ENCODE results near the gene AMELY.

DNA sequence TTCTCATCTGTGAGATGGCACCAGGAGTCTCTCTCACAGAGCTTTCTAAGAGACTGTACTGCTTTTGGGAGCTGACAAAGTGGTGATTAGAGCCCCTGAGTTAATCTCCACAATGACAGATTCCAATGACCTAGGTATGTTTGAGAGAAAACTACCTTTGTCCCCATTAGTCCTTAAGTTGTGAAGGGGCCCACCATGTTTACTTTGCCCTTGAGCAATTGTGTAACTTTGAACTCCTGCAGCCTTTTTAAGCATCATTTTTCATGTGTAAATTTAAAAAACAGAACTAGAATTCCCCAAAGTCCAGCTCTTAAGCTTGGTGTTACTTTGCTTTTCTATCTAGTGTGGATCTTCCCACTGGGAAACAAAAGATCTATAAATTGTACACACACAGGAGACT, 1.8 kb upstream of the AMELY start:
- TF ChIP-seq, protein P1, sequence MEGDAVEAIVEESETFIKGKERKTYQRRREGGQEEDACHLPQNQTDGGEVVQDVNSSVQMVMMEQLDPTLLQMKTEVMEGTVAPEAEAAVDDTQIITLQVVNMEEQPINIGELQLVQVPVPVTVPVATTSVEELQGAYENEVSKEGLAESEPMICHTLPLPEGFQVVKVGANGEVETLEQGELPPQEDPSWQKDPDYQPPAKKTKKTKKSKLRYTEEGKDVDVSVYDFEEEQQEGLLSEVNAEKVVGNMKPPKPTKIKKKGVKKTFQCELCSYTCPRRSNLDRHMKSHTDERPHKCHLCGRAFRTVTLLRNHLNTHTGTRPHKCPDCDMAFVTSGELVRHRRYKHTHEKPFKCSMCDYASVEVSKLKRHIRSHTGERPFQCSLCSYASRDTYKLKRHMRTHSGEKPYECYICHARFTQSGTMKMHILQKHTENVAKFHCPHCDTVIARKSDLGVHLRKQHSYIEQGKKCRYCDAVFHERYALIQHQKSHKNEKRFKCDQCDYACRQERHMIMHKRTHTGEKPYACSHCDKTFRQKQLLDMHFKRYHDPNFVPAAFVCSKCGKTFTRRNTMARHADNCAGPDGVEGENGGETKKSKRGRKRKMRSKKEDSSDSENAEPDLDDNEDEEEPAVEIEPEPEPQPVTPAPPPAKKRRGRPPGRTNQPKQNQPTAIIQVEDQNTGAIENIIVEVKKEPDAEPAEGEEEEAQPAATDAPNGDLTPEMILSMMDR (IDR thresholded peaks at IDR 0.05 in 2 of 3, conservative IDR thresholded peaks at IDR 0.05 in 1 of 3; ENCODE audit: borderline replicate concordance in 1 of 3, insufficient read depth in 1 of 3, low read depth in 2 of 3, low read length in 2 of 3), result no peak
- TF ChIP-seq POLR2AphosphoS5 (IDR thresholded peaks at IDR 0.05; ENCODE audit: low read depth, low read length) (no peak), RAD21 (IDR thresholded peaks at IDR 0.05; ENCODE audit: low read depth) (no peak), EZH2 (IDR thresholded peaks at IDR 0.05) (no peak), POLR2A (IDR thresholded peaks at IDR 0.05; ENCODE audit: borderline replicate concordance, extremely low read depth, insufficient read depth, insufficient read length) (no peak), SP1 (IDR thresholded peaks at IDR 0.05; ENCODE audit: low read depth) (no peak)
- TF ChIP-seq, protein P2, sequence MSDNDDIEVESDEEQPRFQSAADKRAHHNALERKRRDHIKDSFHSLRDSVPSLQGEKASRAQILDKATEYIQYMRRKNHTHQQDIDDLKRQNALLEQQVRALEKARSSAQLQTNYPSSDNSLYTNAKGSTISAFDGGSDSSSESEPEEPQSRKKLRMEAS (IDR thresholded peaks at IDR 0.05), result no peak
- TF ChIP-seq, protein P3, sequence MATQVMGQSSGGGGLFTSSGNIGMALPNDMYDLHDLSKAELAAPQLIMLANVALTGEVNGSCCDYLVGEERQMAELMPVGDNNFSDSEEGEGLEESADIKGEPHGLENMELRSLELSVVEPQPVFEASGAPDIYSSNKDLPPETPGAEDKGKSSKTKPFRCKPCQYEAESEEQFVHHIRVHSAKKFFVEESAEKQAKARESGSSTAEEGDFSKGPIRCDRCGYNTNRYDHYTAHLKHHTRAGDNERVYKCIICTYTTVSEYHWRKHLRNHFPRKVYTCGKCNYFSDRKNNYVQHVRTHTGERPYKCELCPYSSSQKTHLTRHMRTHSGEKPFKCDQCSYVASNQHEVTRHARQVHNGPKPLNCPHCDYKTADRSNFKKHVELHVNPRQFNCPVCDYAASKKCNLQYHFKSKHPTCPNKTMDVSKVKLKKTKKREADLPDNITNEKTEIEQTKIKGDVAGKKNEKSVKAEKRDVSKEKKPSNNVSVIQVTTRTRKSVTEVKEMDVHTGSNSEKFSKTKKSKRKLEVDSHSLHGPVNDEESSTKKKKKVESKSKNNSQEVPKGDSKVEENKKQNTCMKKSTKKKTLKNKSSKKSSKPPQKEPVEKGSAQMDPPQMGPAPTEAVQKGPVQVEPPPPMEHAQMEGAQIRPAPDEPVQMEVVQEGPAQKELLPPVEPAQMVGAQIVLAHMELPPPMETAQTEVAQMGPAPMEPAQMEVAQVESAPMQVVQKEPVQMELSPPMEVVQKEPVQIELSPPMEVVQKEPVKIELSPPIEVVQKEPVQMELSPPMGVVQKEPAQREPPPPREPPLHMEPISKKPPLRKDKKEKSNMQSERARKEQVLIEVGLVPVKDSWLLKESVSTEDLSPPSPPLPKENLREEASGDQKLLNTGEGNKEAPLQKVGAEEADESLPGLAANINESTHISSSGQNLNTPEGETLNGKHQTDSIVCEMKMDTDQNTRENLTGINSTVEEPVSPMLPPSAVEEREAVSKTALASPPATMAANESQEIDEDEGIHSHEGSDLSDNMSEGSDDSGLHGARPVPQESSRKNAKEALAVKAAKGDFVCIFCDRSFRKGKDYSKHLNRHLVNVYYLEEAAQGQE (IDR thresholded peaks at IDR 0.05; ENCODE audit: low read depth), result no peak
- TF ChIP-seq, protein P4, sequence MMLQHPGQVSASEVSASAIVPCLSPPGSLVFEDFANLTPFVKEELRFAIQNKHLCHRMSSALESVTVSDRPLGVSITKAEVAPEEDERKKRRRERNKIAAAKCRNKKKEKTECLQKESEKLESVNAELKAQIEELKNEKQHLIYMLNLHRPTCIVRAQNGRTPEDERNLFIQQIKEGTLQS (IDR thresholded peaks at IDR 0.05), result no peak
